PC-3 (cell line): ENCODE measurements around the gene IL4I1. TPM values are rescaled to one million over a fixed set of nuclear protein-coding genes. Genes with fewer than 3 reads are reported as not detected.

Source experiments
- ATAC-seq: fragments of 200-7000 bp; cut with Tn5 transposase; 2 replicates; pipeline ENCODE4 v1.9.1; 2020; ENCODE audit warnings: mild to moderate bottlenecking, moderate library complexity
- BruUV-seq: library from RNA; stranded (reverse); fragments of 400-500 nt; replicated peaks from 2 replicates; lab custom pipeline; 2021; lab: Mats Ljungman, UMichigan
- CTCF ChIA-PET: fragments of 300-600 bp; sonication (Branson Sonifier 250); formaldehyde crosslinking; loops from one replicate; lab custom pipeline; 2022; ENCODE audit warnings: antibody characterized with exemption; lab: Charles Lee
- POLR2A ChIA-PET: fragments of 300-600 bp; sonication (Branson Sonifier 250); formaldehyde crosslinking; loops from one replicate; lab custom pipeline; 2022; ENCODE audit warnings: antibody characterized with exemption; ENCODE audit not compliant: unreplicated experiment; lab: Charles Lee
- DNase-seq: peaks from one replicate; pipeline ENCODE4 v3.0.0-alpha.2; 2015
- H2AFZ ChIP-seq: fragments of 300-600 bp; sonication (generic); 2 replicates; pipeline ENCODE4 v1.6.0; 2016; ENCODE audit warnings: antibody characterized with exemption, low read length
- H3F3A ChIP-seq: fragments of 300-600 bp; sonication (generic); one replicate; pipeline ENCODE4 v1.6.0; 2017; ENCODE audit warnings: antibody characterized with exemption, low read length, control low read depth, mild to moderate bottlenecking; ENCODE audit not compliant: unreplicated experiment
- H3K27ac ChIP-seq: fragments of 300-600 bp; sonication (generic); 2 replicates; pipeline ENCODE4 v1.5.1; 2016; ENCODE audit warnings: mild to moderate bottlenecking, low read length
- H3K27me3 ChIP-seq: fragments of 300-600 bp; sonication (generic); 2 replicates; pipeline ENCODE4 v1.6.1; 2016; ENCODE audit warnings: low read length, mixed read lengths
- H3K36me3 ChIP-seq: fragments of 300-600 bp; sonication (generic); 2 replicates; pipeline ENCODE4 v1.6.1; 2016; ENCODE audit warnings: low read depth, mixed run types, low read length, mixed read lengths
- H3K4me1 ChIP-seq: fragments of 300-600 bp; sonication (generic); 2 replicates; pipeline ENCODE4 v1.5.1; 2016; ENCODE audit warnings: low read length; ENCODE audit not compliant: insufficient read depth
- H3K4me2 ChIP-seq: fragments of 300-600 bp; sonication (generic); 2 replicates; pipeline ENCODE4 v1.6.0; 2016; ENCODE audit warnings: low read length
- H3K4me3 ChIP-seq: fragments of 300-600 bp; sonication (generic); 2 replicates; pipeline ENCODE4 v1.5.1; 2016; ENCODE audit warnings: mild to moderate bottlenecking, low read length, mixed read lengths
- H3K79me2 ChIP-seq: fragments of 300-600 bp; sonication (generic); 2 replicates; pipeline ENCODE4 v1.6.1; 2017; ENCODE audit warnings: low read length, mixed read lengths
- H3K9ac ChIP-seq: fragments of 300-600 bp; sonication (generic); 2 replicates; pipeline ENCODE4 v1.6.0; 2016; ENCODE audit warnings: mild to moderate bottlenecking, low read length
- H3K9me2 ChIP-seq: fragments of 300-600 bp; sonication (generic); replicated peaks from 2 replicates; pipeline ENCODE4 v1.6.1; 2016; ENCODE audit warnings: mixed run types, low read length, mixed read lengths
- H3K9me3 ChIP-seq: fragments of 300-600 bp; sonication (generic); 2 replicates; pipeline ENCODE4 v1.6.1; 2016; ENCODE audit warnings: low read length, mixed read lengths
- H4K20me1 ChIP-seq: fragments of 300-600 bp; sonication (generic); 2 replicates; pipeline ENCODE4 v1.6.1; 2016; ENCODE audit warnings: low read length, mixed read lengths
- CTCF ChIP-seq: fragments of 300-600 bp; sonication (generic); conservative IDR thresholded peaks from 2 replicates; pipeline ENCODE4 v1.5.1; 2017; ENCODE audit warnings: antibody characterized with exemption, low read depth, mild to moderate bottlenecking, low read length
- EZH2 ChIP-seq: fragments of 300-600 bp; sonication (generic); IDR thresholded peaks from one replicate; pipeline ENCODE4 v1.6.1; 2017; ENCODE audit warnings: antibody characterized with exemption, mild to moderate bottlenecking, low read length; ENCODE audit not compliant: unreplicated experiment
- EZH2phosphoT487 ChIP-seq: fragments of 300-600 bp; sonication (generic); IDR thresholded peaks from 2 replicates; pipeline ENCODE4 v1.6.1; 2018; ENCODE audit warnings: mild to moderate bottlenecking, antibody characterized with exemption, low read length, borderline replicate concordance
- intact Hi-C: fragments of 100-400 bp; cut with micrococcal nuclease; formaldehyde crosslinking; loops from 2 replicates; pipeline ENCODE4 v1.9.0; 2023
- total RNA-seq: library from RNA; depleted of rRNA; stranded (reverse); fragments of >200 nt; gene quantifications from 2 replicates; pipeline ENCODE4 v1.2.3, GENCODE V29; 2014

The IL4I1 gene
- total RNA-seq, 1 experiment from 2014 or later: 2.2 TPM

GRCh38 chr19:49933643-49934042, 37.0 kb upstream of the IL4I1 start:
- no peaks in the 10 kb centered on the region for H3K27me3 ChIP-seq
- no peak for ATAC-seq
- no peak overlapping the region for H3K4me3 ChIP-seq
- TF ChIP-seq EZH2 (no peak), EZH2phosphoT487 (no peak), CTCF (no peak)
- no peaks in the 10 kb centered on the region; the same call in 1 of the 2 replicates for H4K20me1 ChIP-seq
- peaks cover 28% of the 10 kb centered on the region for H3K79me2 ChIP-seq
- H3K9me2 ChIP-seq: no peaks in the 10 kb centered on the region
- ChIA-PET POLR2A (no interaction called here), CTCF (no interaction called here)
- no peak for DNase-seq
- intact Hi-C loops: loop anchor here (10.0 kb wide), 1 partner anchor 91 kb away; the partner anchor contains the start of genes VRK3 and ZNF473
- H3K4me2 ChIP-seq: no peak overlapping the region
- no peaks in the 10 kb centered on the region for H3K9me3 ChIP-seq
- no TSS peak for BruUV-seq
- H3K4me1 ChIP-seq: peaks cover 39% of the 10 kb centered on the region
- no peak overlapping the region for H2AFZ ChIP-seq
- H3K9ac ChIP-seq: no peak overlapping the region
- H3F3A ChIP-seq: peaks cover 10% of the 10 kb centered on the region
- H3K27ac ChIP-seq: no peak overlapping the region
- peaks cover 20% of the 10 kb centered on the region for H3K36me3 ChIP-seq

DNA sequence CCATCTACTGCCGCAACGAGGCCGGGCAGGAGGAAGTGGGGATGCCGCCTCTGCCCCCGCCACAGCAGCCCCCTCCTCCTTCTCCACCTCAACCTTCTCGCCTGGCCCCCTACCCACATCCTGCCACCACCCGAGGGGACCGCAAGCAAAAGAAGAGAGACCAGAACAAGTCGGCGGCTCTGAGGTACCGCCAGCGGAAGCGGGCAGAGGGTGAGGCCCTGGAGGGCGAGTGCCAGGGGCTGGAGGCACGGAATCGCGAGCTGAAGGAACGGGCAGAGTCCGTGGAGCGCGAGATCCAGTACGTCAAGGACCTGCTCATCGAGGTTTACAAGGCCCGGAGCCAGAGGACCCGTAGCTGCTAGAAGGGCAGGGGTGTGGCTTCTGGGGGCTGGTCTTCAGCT, 36.0 kb upstream of the IL4I1 start:
- intact Hi-C loops: loop anchor here (10.0 kb wide), 1 partner anchor 92 kb away; the partner anchor contains the start of genes VRK3 and ZNF473
- Histone ChIP-seq H3K4me3 (no peak overlapping the region), H4K20me1 (no peaks in the 10 kb centered on the region; the same call in 1 of the 2 replicates), H3K9me3 (no peaks in the 10 kb centered on the region), H3K9ac (no peak overlapping the region), H3K27ac (peak overlapping the region; percentile 36), H3F3A (peaks cover 12% of the 10 kb centered on the region), H2AFZ (no peak overlapping the region), H3K4me1 (peaks cover 45% of the 10 kb centered on the region), H3K4me2 (no peak overlapping the region), H3K27me3 (no peaks in the 10 kb centered on the region), H3K36me3 (peaks cover 20% of the 10 kb centered on the region), H3K9me2 (no peaks in the 10 kb centered on the region), H3K79me2 (peaks cover 37% of the 10 kb centered on the region)
- ATAC-seq: no peak
- CTCF ChIA-PET: no interaction called here
- no peak for DNase-seq
- no peak for TF ChIP-seq EZH2
- no peak for TF ChIP-seq CTCF
- TF ChIP-seq EZH2phosphoT487: no peak
- POLR2A ChIA-PET: no interaction called here
- no TSS peak for BruUV-seq

- Histone ChIP-seq H3K4me1 (peaks cover 52% of the 10 kb centered on the region), H3K79me2 (peaks cover 44% of the 10 kb centered on the region), H3F3A (peaks cover 12% of the 10 kb centered on the region), H3K9me3 (no peaks in the 10 kb centered on the region), H2AFZ (no peak overlapping the region), H3K4me2 (peak overlapping the region; percentile 91), H4K20me1 (peaks cover 6% of the 10 kb centered on the region; the same call in 1 of the 2 replicates), H3K27me3 (no peaks in the 10 kb centered on the region), H3K36me3 (peaks cover 27% of the 10 kb centered on the region), H3K9me2 (no peaks in the 10 kb centered on the region), H3K4me3 (no peak overlapping the region), H3K27ac (peak overlapping the region; percentile 92), H3K9ac (no peak overlapping the region)
- ChIA-PET POLR2A (interaction anchor here (0.7 kb wide), 1 partner anchor 1462 kb away, joined by 10 read pairs; no protein-coding TSS in a partner anchor), CTCF (no interaction called here)
- no TSS peak for BruUV-seq
- TF ChIP-seq CTCF (no peak), EZH2phosphoT487 (no peak), EZH2 (no peak)
- DNase-seq: peak; percentile 98
- peak; percentile 54 for ATAC-seq
- intact Hi-C loops: loop anchor here (10.0 kb wide), 1 partner anchor 93 kb away; the partner anchor contains the start of genes VRK3 and ZNF473
These were observed 35.4 kb upstream of the IL4I1 start for GRCh38 chr19:49932041-49932451.
